H1 (cell line): ENCODE data around the gene TNS3. TPM values are rescaled to one million over a fixed set of nuclear protein-coding genes. Genes with fewer than 3 reads are reported as not detected.

Source experiments
- CTCF ChIA-PET: fragments of 300-600 bp; sonication (Branson Sonifier 250); formaldehyde crosslinking; loops from one replicate; lab custom pipeline; 2021; ENCODE audit not compliant: partially characterized antibody; lab: Charles Lee
- POLR2A ChIA-PET: fragments of 300-600 bp; sonication (Branson Sonifier 250); formaldehyde crosslinking; loops from one replicate; lab custom pipeline; 2021; ENCODE audit warnings: inconsistent platforms; ENCODE audit not compliant: partially characterized antibody; lab: Charles Lee
- DNase-seq, 2 experiments: peaks; one replicate each; pipeline versions ENCODE4 v3.0.0 to v3.0.0-alpha.2; 2010 to 2022; ENCODE audit warnings: low spot score in 2 of 2, low read depth in 1 of 2, mixed read lengths in 1 of 2
- FAIRE-seq: peaks from 2 replicates; lab custom pipeline; 2011; peaks lifted over from hg19 to GRCh38; lab: Jason Lieb, UNC
- H2AFZ ChIP-seq: 2 replicates; pipeline ENCODE4 v1.8.1; 2012; ENCODE audit warnings: low read length, inconsistent platforms
- H2AK5ac ChIP-seq: 2 replicates; pipeline ENCODE4 v1.6.1; 2013; ENCODE audit warnings: low read depth, low read length
- H2BK120ac ChIP-seq: replicated peaks from 2 replicates; pipeline ENCODE3; 2013; ENCODE audit warnings: low read depth, low read length, inconsistent platforms
- H2BK12ac ChIP-seq: 2 replicates; pipeline ENCODE4 v1.6.1; 2013; ENCODE audit warnings: low read depth, low read length
- H2BK15ac ChIP-seq: 2 replicates; pipeline ENCODE4 v1.6.1; 2013; ENCODE audit warnings: low read length
- H2BK20ac ChIP-seq: 2 replicates; pipeline ENCODE4 v1.6.1; 2013; ENCODE audit warnings: low read length
- H2BK5ac ChIP-seq: 2 replicates; pipeline ENCODE4 v1.6.1; 2013; ENCODE audit warnings: low read depth, low read length
- H3K14ac ChIP-seq: 2 replicates; pipeline ENCODE4 v1.6.1; 2013; ENCODE audit warnings: inconsistent platforms; ENCODE audit not compliant: insufficient read length
- H3K18ac ChIP-seq: 2 replicates; pipeline ENCODE4 v1.6.1; 2013; ENCODE audit warnings: low read length; ENCODE audit errors: extremely low read depth
- H3K23ac ChIP-seq: 2 replicates; pipeline ENCODE4 v1.6.1; 2013; ENCODE audit warnings: inconsistent platforms; ENCODE audit not compliant: insufficient read length
- H3K23me2 ChIP-seq: 2 replicates; pipeline ENCODE4 v1.6.1; 2013; ENCODE audit warnings: low read depth, low read length
- H3K27ac ChIP-seq: 2 replicates; pipeline ENCODE4 v1.6.1; 2011; ENCODE audit warnings: low read depth, low read length, inconsistent platforms
- H3K27me3 ChIP-seq, 4 experiments: replicated peaks in 1 of 4; 1 replicate in 1 of 4; 2 replicates in 3 of 4; pipeline versions ENCODE4 v1.6.1 to v1.8.1; 2011 to 2013; ENCODE audit warnings: low read length in 3 of 4, mild to moderate bottlenecking in 3 of 4, inconsistent platforms in 2 of 4, mixed read lengths in 2 of 4, moderate library complexity in 1 of 4; ENCODE audit not compliant: control insufficient read depth in 3 of 4, insufficient read depth in 3 of 4; ENCODE audit errors: extremely low read depth in 1 of 4
- H3K36me3 ChIP-seq, 4 experiments: 2 replicates each; pipeline versions ENCODE4 v1.6.1 to v1.8.1; 2011 to 2013; ENCODE audit warnings: mild to moderate bottlenecking in 4 of 4, low read length in 3 of 4, moderate library complexity in 2 of 4, control low read depth in 1 of 4, inconsistent platforms in 1 of 4; ENCODE audit not compliant: insufficient read depth in 4 of 4, control insufficient read depth in 2 of 4
- H3K4ac ChIP-seq: replicated peaks from 2 replicates; pipeline ENCODE3; 2013; ENCODE audit warnings: low read length, low read depth, mixed read lengths, inconsistent platforms; ENCODE audit not compliant: insufficient read length
- H3K4me1 ChIP-seq, 4 experiments: replicated peaks in 1 of 4; 1 replicate in 1 of 4; 2 replicates in 3 of 4; pipeline versions ENCODE4 v1.6.1 to v1.8.1; 2011 to 2013; ENCODE audit warnings: low read length in 3 of 4, inconsistent platforms in 2 of 4, mixed read lengths in 1 of 4; ENCODE audit not compliant: insufficient read depth in 4 of 4, control insufficient read depth in 3 of 4
- H3K4me2 ChIP-seq, 2 experiments: 2 replicates each; pipeline versions ENCODE4 v1.6.1 to v1.8.1; 2011 to 2013; ENCODE audit warnings: low read depth in 2 of 2, low read length in 2 of 2, control low read depth in 1 of 2, inconsistent platforms in 1 of 2, mild to moderate bottlenecking in 1 of 2; ENCODE audit not compliant: insufficient read depth in 1 of 2
- H3K4me3 ChIP-seq, 4 experiments: fragments of 200-600, 300-600 bp in 1 of 4; sonication (generic), shearing (Covaris generic), sonication (Bioruptor Twin) in 1 of 4; 2 replicates each; pipeline versions ENCODE4 v1.5.1 to v1.8.1; 2011 to 2016; ENCODE audit warnings: low read length in 4 of 4, low read depth in 3 of 4, control low read depth in 2 of 4, inconsistent platforms in 2 of 4, mild to moderate bottlenecking in 2 of 4, mixed read lengths in 1 of 4, moderate library complexity in 1 of 4; ENCODE audit not compliant: insufficient read depth in 2 of 4; ENCODE audit errors: extremely low read depth in 1 of 4
- H3K56ac ChIP-seq: replicated peaks from 2 replicates; pipeline ENCODE3; 2013; ENCODE audit warnings: low read depth, mild to moderate bottlenecking, mixed read lengths, low read length, inconsistent platforms; ENCODE audit not compliant: insufficient read length
- H3K79me1 ChIP-seq: 2 replicates; pipeline ENCODE4 v1.6.1; 2013; ENCODE audit warnings: low read depth, low read length, control low read depth
- H3K79me2 ChIP-seq, 2 experiments: 2 replicates each; pipeline versions ENCODE4 v1.6.1 to v1.8.1; 2012 to 2013; ENCODE audit warnings: low read length in 2 of 2, mild to moderate bottlenecking in 2 of 2, inconsistent platforms in 1 of 2; ENCODE audit not compliant: insufficient read depth in 2 of 2, control insufficient read depth in 1 of 2
- H3K9ac ChIP-seq, 4 experiments: replicated peaks in 1 of 4; 1 replicate in 1 of 4; 2 replicates in 3 of 4; pipeline versions ENCODE4 v1.6.1 to v1.8.1; 2011 to 2013; ENCODE audit warnings: low read depth in 3 of 4, low read length in 3 of 4, control low read depth in 2 of 4, mild to moderate bottlenecking in 2 of 4, moderate library complexity in 2 of 4, inconsistent platforms in 1 of 4; ENCODE audit errors: extremely low read depth in 1 of 4
- H3K9me3 ChIP-seq, 2 experiments: 2 replicates each; pipeline versions ENCODE4 v1.6.1 to v1.8.1; 2012 to 2013; ENCODE audit warnings: mild to moderate bottlenecking in 2 of 2, moderate library complexity in 2 of 2, control low read depth in 1 of 2, inconsistent platforms in 1 of 2, low read depth in 1 of 2, low read length in 1 of 2, mixed read lengths in 1 of 2; ENCODE audit not compliant: insufficient read depth in 2 of 2
- H4K20me1 ChIP-seq, 2 experiments: replicated peaks in 1 of 2; 2 replicates each; pipeline versions ENCODE3 to v1.8.1; 2011 to 2013; ENCODE audit warnings: inconsistent platforms in 2 of 2, low read length in 2 of 2, mild to moderate bottlenecking in 1 of 2; ENCODE audit not compliant: insufficient read depth in 2 of 2, control insufficient read depth in 1 of 2
- H4K5ac ChIP-seq: 2 replicates; pipeline ENCODE4 v1.6.1; 2013; ENCODE audit warnings: low read length, low read depth, mixed read lengths, inconsistent platforms; ENCODE audit not compliant: insufficient read length
- H4K8ac ChIP-seq: 2 replicates; pipeline ENCODE4 v1.8.0; 2013; ENCODE audit warnings: mild to moderate bottlenecking, moderate library complexity, low read length, inconsistent platforms; ENCODE audit not compliant: insufficient read depth; ENCODE audit errors: extremely low read depth
- H4K91ac ChIP-seq: replicated peaks from 2 replicates; pipeline ENCODE3; 2013; ENCODE audit warnings: low read length, mixed read lengths, inconsistent platforms; ENCODE audit not compliant: insufficient read length
- BRCA1 ChIP-seq: IDR thresholded peaks from 2 replicates; pipeline ENCODE4 v1.6.1; 2012; ENCODE audit warnings: low read depth, low read length, improper control_type of control experiment
- KDM1A ChIP-seq: fragments of 200-600, 300-600 bp; sonication (generic); IDR thresholded peaks from 2 replicates; pipeline ENCODE4 v1.7.1; 2016; ENCODE audit warnings: mild to moderate bottlenecking, low read length, borderline replicate concordance
- KDM5A ChIP-seq: fragments of 200-600 bp; IDR thresholded peaks from 2 replicates; pipeline ENCODE4 v1.7.1; 2012; ENCODE audit warnings: mild to moderate bottlenecking, low read length, inconsistent platforms, mixed read lengths
- RFX5 ChIP-seq: IDR thresholded peaks from 2 replicates; pipeline ENCODE4 v1.6.1; 2011; ENCODE audit warnings: low read depth, low read length, improper control_type of control experiment, borderline replicate concordance
- SIN3A ChIP-seq, 2 experiments: IDR thresholded peaks in 1 of 2; conservative IDR thresholded peaks in 1 of 2; 2 replicates each; pipeline ENCODE4 v1.6.1; 2011 to 2012; ENCODE audit warnings: low read length in 2 of 2, improper control_type of control experiment in 1 of 2, low read depth in 1 of 2, mild to moderate bottlenecking in 1 of 2
- SIX5 ChIP-seq: IDR thresholded peaks from 2 replicates; pipeline ENCODE4 v1.6.1; 2011; ENCODE audit warnings: mild to moderate bottlenecking, low read depth, low read length
- TBP ChIP-seq: IDR thresholded peaks from 2 replicates; pipeline ENCODE4 v1.6.1; 2011; ENCODE audit warnings: low read depth, low read length, improper control_type of control experiment
- ZNF274 ChIP-seq: IDR thresholded peaks from 2 replicates; pipeline ENCODE4 v1.7.0; 2012; ENCODE audit warnings: low read length, borderline replicate concordance; ENCODE audit errors: extremely low read depth
- WGBS, 2 experiments: shearing (Covaris generic) in 1 of 2; methylation state at CpG; one replicate each; pipeline versions ENCODE4 v1.1.6 to v1.1.7; 2013 to 2015; ENCODE audit warnings: low lambda C conversion rate in 2 of 2, mixed read lengths in 2 of 2, inconsistent platforms in 1 of 2, low coverage in 1 of 2, missing lambda C conversion rate in 1 of 2; ENCODE audit not compliant: insufficient replicate concordance in 2 of 2, insufficient coverage in 1 of 2, insufficient read length in 1 of 2; ENCODE audit errors: extremely low coverage in 1 of 2, missing lambda C conversion rate in 1 of 2; 5-methylcytosine and 5-hydroxymethylcytosine counted together
- polyA plus RNA-seq, 7 experiments: library from polyadenylated mRNA; depleted of rRNA in 3 of 7; stranded (reverse) in 5 of 7; unstranded in 2 of 7; fragments of >200 nt in 5 of 7; fragments of 200-250 nt in 2 of 7; gene quantifications; 1 replicate in 5 of 7; 2 replicates in 1 of 7; 4 replicates in 1 of 7; pipeline versions ENCODE4 v1.2.1 to v1.2.3, GENCODE V29; 2011 to 2013; ENCODE audit warnings: missing spikeins in 2 of 7, mixed read lengths in 2 of 7
- total RNA-seq: library from RNA; stranded (reverse); fragmentation: NEBNext Ultra II Directional; extraction: Animal tissue kit (Norgen Biotek cat#: 25700); gene quantifications from 2 replicates; pipeline ENCODE4 v1.2.1, GENCODE V29; 2021

Gene TNS3
- total and polyA plus RNA-seq, 2 of the 8 experiments (the other 6 are each of a cell fraction or from before 2014, with no cell fraction given), result 11.9 to 24.2 TPM

DNA sequence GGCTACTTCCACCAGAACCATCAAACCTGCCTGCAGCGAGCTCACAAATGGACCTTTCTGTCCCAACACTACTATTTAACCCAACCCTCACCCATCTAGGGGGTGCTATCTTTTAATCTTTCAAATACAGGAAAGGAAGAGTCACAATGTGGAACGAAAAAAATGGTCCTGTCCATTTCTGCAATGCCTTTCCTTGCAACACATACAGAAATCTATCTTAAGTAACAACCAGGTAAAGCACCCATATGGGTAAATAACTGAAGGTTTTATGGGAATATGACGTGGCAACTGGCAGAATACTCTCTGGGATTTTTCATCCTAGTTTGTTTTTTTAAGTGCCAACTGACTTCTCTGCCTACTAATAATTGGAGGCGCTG is 24.6 kb downstream of the TNS3 start:
- no peak overlapping the region for H3K4ac ChIP-seq
- TF ChIP-seq KDM5A (no peak), TBP (no peak), ZNF274 (no peak), SIN3A (conservative IDR thresholded peaks at IDR 0.05 in 1 of 2, IDR thresholded peaks at IDR 0.05 in 1 of 2; ENCODE audit: low read depth in 1 of 2, low read length in 2 of 2) (no peak), RFX5 (no peak), KDM1A (no peak), SIX5 (no peak), BRCA1 (no peak)
- H3K23ac ChIP-seq, result no peak overlapping the region
- no peak for FAIRE-seq
- no peak overlapping the region for H2BK120ac ChIP-seq
- H3K9ac ChIP-seq, result no peak overlapping the region
- H2BK12ac ChIP-seq, result no peak overlapping the region
- no peak overlapping the region for H3K4me2 ChIP-seq
- 90% methylated on average over 4 of the region's 4 CpGs; no CpG with 5 or more reads in 1 of the 2 experiments for WGBS, 2 experiments
- no peak overlapping the region for H4K8ac ChIP-seq
- no peaks in the 10 kb centered on the region for H3K36me3 ChIP-seq
- H4K5ac ChIP-seq, result no peak overlapping the region
- ChIA-PET POLR2A (no interaction called here), CTCF (interaction anchor here (0.6 to 2.7 kb wide), 2 partner anchors 122 to 251 kb away, joined by 3 to 6 read pairs; no protein-coding TSS in a partner anchor)
- H4K20me1 ChIP-seq, result peaks cover 3 to 6% of the 10 kb centered on the region in 2 experiments
- peaks cover 0 to 13% (median 2%) of the 10 kb centered on the region in 4 experiments; a peak in 5 of 7 replicates for H3K4me1 ChIP-seq
- H2BK15ac ChIP-seq, result no peak overlapping the region
- no peak overlapping the region for H3K18ac ChIP-seq
- H3K23me2 ChIP-seq, result no peaks in the 10 kb centered on the region
- H3K56ac ChIP-seq, result no peak overlapping the region
- peaks cover 5% of the 10 kb centered on the region for H3K79me1 ChIP-seq
- peaks cover 0 to 20% of the 10 kb centered on the region in 2 experiments; a peak in 2 of 4 replicates for H3K79me2 ChIP-seq
- no peak overlapping the region for H2BK5ac ChIP-seq
- no peak overlapping the region for H3K14ac ChIP-seq
- no peak overlapping the region for H2AK5ac ChIP-seq
- no peak for DNase-seq
- H3K9me3 ChIP-seq, result no peaks in the 10 kb centered on the region
- no peak overlapping the region for H3K4me3 ChIP-seq
- H2AFZ ChIP-seq, result no peak overlapping the region
- H4K91ac ChIP-seq, result no peak overlapping the region
- no peaks in the 10 kb centered on the region for H3K27me3 ChIP-seq
- no peak overlapping the region for H2BK20ac ChIP-seq
- H3K27ac ChIP-seq, result no peak overlapping the region
